Measurements from ENCODE around the gene GALNT17.

GALNT17 gene

DNA sequence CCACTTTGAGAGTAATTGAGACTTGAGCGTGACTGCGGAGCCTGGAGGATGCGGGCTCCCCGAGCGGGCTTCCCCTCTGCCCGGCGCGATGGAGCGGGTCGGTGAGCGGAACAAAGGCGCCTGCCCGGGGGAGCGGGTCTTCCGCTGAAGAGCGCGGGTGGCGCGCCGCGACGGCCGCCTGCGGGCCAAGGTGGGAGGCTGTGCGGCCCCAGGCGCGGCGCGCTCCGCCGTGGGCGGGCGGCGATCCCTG lies at the start of gene GALNT17:
TSS of gene GALNT17 (plus strand) at position 18 of the 250 bp plus-strand sequence.
- DNase-seq = no peak

DNA sequence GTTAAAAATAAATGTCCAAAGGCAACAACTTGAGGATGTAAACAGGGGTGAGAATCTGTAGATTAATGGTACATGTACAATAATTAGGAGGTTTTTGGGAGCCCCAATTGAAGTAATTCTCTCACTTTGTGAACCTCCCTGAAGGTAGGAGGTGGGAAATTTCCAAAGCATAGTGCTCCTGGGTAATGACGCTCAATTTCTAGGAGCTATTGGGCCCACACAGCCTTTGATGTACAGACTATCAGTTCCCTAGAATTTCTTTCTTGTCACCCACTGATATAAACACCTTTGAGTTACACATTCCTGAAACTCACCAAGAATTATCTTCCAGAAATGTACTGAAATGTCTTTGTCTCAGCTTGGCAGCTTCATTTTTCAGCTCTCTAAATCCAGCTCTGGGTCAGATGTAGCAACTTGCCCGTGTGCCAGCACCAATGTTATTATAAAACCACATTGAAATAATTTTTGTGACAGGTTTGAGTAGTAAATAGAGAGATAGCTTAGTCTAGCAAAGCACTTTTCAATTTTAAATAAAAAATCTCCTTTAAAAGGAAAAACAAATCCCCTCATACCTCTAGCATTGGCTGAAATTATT lies 36.6 kb upstream of the GALNT17 start:
- DNase-seq = no peak

- no peak for DNase-seq
These were observed 35.6 kb upstream of the GALNT17 start for GRCh38 chr7:71096351-71096750.

GRCh38 chr7:71106226-71106625 lies 25.7 kb upstream of the GALNT17 start:
- DNase-seq = no peak

- no peak for DNase-seq
These were observed 19.5 kb upstream of the GALNT17 start for GRCh38 chr7:71112436-71112835.

GRCh38 chr7:71120096-71120495 lies 11.8 kb upstream of the GALNT17 start:
- no peak for DNase-seq

DNA sequence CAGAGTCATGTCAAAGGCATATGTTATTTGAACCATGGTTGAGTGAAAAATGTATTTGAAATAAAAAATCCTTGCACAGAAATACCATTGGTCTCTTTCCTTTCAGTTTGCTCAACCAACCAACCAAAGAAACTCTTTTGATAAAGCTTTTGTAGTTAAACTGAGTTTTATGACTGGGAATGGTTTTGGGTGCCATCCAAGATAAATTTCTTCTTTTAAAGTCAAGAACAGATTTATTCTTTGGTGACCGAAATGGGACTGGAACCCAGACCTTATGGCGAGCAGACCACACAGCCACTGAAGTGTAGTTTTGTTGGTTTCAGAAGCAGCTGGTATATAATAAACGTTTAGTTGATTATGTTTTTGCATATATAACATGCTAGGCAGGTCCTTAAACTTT lies 2.8 kb upstream of the GALNT17 start:
- no peak for DNase-seq

DNA sequence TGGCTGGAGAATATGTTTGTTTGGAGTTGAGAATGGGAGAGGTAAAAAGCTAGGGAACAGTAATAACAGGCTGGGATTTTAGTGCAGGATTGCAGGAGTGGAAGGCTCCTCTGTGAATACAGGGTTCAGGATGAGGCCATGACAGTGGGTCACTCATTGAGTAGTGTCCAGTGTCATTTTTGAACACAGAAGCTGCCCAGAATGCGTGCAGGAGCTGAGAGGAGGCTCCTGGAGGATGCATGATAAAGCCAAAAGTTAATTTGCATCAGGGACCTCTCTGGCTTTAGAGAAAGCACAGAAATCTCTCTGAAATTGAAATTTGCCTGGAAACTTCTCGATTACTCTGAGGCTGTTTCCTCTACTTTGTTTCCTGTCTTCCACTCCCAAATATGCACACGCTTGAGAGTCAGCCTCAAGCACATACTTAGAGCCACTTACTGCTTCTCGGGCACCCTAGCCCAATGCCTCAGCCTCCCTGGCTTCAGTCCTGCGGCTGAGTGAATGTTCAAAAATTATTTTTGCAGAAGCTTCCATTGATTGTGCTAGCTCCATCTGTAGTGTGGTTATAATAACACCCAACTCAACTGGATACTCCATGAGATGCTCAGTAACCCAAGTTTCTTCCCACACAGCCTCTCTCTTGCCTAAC lies 1.8 kb upstream of the GALNT17 start:
- no peak for DNase-seq

DNA sequence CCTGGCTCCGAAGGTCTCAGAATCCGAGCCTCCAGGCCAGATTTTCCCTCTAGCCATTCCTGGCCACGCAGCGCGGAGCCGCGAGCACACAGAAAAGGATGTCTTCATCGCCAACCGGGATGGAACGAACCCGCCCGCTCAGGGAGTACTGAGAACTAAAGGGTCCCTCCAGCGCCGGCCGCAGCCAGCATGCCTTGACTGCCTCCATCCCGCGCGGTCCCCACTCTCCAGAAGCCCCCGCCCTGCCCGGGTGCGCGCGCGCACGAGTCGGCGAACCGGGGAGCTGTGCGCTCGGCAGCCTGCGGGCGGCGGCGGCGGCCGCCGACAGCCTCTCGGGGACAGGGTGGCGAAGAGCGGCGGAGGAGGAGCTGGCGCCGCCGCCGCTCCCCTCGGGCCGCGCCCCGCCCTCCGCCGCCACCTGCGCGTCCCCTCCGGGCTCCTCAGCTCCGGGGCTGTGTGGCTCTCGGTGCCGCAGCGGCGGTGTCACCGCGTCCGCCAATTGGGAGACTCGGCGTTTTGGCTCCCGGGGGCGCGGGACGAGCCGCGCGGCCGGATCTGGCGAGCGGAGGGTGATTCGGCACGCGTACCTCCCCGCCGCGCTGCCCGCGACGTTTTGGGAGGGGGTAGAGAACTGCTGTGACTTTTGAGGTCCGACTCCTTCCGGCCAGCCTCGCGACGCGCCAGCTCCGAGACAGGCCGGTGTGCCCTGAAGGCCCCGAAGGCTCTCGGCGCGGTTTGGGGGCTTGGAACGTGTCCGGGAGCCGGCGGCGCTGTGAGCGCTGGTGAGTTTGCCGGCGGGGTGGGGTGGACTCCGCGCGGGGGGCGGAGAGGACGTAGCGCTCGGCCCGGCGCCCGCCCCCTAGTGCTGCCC lies 453 bp upstream of the GALNT17 start:
- DNase-seq = no peak

- no peak for DNase-seq
These were observed 660 bp downstream of the GALNT17 start for GRCh38 chr7:71132377-71133231.

DNA sequence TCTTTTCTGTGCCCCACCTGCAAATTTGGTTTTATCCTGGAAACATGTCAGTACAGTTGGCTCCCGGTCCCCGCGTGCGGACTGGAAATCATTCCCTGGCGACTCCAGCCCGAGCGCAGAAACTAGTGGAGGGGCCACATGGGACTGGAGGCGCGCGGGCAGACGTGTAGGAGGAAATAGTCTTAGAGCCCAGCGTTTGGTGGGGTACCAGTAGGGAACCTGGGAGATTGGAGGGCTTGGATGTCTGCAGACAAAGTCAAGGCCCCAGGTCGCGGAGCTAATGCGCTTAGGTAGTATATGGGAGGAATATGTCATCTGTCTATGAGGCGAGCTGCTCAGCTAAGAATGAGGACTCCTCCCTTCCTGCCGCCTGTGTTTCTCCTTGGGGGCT lies 1.3 kb downstream of the GALNT17 start:
- no peak for DNase-seq

GRCh38 chr7:71133856-71134255 lies 1.9 kb downstream of the GALNT17 start:
- no peak for DNase-seq

- DNase-seq = no peak
These were observed 3.2 kb downstream of the GALNT17 start for GRCh38 chr7:71135116-71135515.

DNA sequence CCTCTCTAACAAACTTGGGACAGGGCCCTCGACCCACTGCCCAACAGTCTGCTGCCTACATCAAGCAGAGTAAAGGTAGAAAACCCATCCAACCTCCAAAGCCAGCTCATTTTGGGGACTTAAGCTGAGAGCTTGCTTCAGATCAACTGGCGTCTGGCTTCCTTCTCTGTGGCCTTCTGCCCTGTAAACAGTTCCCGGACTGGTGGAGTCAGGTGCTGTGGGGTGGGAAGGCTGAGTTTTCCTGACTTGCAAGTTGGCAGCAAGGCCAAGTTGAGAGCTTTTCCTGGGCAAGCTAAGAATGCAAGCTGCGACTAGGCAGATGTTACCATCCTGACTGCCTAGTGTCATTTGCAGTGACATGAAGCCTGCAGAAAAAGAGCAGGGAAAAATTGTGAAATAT lies 3.7 kb downstream of the GALNT17 start:
- no peak for DNase-seq

DNA sequence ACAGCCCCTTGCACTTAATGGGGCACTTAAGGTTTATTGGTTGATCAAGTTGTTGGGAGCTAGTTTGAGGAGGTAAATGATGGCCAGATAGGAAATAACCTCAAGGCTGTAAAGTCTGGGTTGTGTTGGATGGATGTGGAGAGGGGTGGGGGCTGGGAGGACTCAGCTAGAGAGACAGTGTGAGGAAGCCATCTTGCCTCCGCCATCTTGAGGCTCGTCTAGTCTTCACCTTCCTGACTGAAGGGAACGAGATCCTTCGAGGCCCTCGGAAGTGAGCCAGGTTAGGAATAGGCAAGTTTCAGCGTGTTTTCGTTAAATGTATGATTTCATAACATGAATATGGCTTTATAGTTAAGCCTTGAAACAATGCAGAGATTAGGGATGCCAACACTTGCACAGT lies 5.5 kb downstream of the GALNT17 start:
- no peak for DNase-seq

GRCh38 chr7:71140264-71140663 lies 8.3 kb downstream of the GALNT17 start:
- DNase-seq = no peak

- DNase-seq = no peak
These were observed 13.0 kb downstream of the GALNT17 start for GRCh38 chr7:71144963-71145362.

GRCh38 chr7:71145906-71146901 lies 14.3 kb downstream of the GALNT17 start:
- no peak for DNase-seq

DNA sequence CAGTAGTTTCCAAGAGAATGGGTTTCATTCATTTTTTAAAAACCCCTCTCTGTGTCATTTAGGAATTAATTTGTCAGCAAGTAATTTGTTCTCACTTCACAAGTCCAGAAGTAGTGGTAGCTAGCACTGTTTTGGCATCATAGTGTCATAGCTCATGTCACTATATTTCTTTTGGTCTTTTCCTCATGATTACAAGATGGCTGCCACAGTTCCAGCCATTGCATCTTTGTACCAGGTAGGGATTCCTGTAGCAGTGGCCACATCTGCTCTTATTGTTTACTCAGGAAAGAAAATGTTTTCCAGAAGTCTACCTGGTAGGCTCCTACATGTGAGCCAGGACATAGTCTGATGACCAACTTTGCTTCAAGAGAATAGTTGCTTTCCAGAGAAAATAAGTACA lies 16.2 kb downstream of the GALNT17 start:
- DNase-seq = no peak

GRCh38 chr7:71155236-71155635 lies 23.3 kb downstream of the GALNT17 start:
- no peak for DNase-seq

- no peak for DNase-seq
These were observed 25.8 kb downstream of the GALNT17 start for GRCh38 chr7:71157757-71158156.

- DNase-seq = no peak
These were observed 33.8 kb downstream of the GALNT17 start for GRCh38 chr7:71165708-71166107.
